B cell (primary cell): ENCODE results near the gene HERC5.

Experiments used
- CTCF ChIP-seq: fragments of 200-600 bp; IDR thresholded peaks from one replicate; pipeline ENCODE4 v1.8.0; 2022; ENCODE audit warnings: antibody characterized with exemption, mild to moderate bottlenecking
- EZH2 ChIP-seq: IDR thresholded peaks from 2 replicates; pipeline ENCODE4 v1.6.1; 2012; ENCODE audit warnings: borderline replicate concordance, low read depth, mild to moderate bottlenecking, moderate library complexity, low read length; ENCODE audit not compliant: insufficient read depth, poor library complexity, severe bottlenecking

GRCh38 chr4:88441696-88442095 lies 15.2 kb upstream of the HERC5 start:
- TF ChIP-seq CTCF = no peak
- TF ChIP-seq EZH2 = no peak
